BLaER1 treated with 17β-estradiol and CSF1 and Interleukin-3, amounts not matched to agents 10 nM and 100 nM (cell line): Measurements from ENCODE around the gene ZNF664.
"Not testable (repeated sequence)": the region's sequence is repeated elsewhere in the genome, so short reads cannot be mapped to it uniquely, and the experiment has no call there.

Source experiments
- H3K27ac ChIP-seq, 11 experiments: shearing (Covaris generic); formaldehyde crosslinking; 2 replicates each; pipeline ENCODE4 v1.8.1; 2022
- H3K27me3 ChIP-seq, 11 experiments: shearing (Covaris generic); formaldehyde crosslinking; 2 replicates each; pipeline ENCODE4 v1.8.1; 2022
- H3K36me3 ChIP-seq, 11 experiments: shearing (Covaris generic); formaldehyde crosslinking; 2 replicates each; pipeline ENCODE4 v1.8.1; 2022
- H3K4me1 ChIP-seq, 10 experiments: shearing (Covaris generic); formaldehyde crosslinking; 2 replicates each; pipeline ENCODE4 v1.8.1; 2022
- H3K4me2 ChIP-seq, 11 experiments: shearing (Covaris generic); formaldehyde crosslinking; 2 replicates each; pipeline ENCODE4 v1.8.1; 2022
- H3K4me3 ChIP-seq, 10 experiments: shearing (Covaris generic); formaldehyde crosslinking; 2 replicates each; pipeline ENCODE4 v1.8.1; 2022
- H3K9ac ChIP-seq, 11 experiments: shearing (Covaris generic); formaldehyde crosslinking; 2 replicates each; pipeline ENCODE4 v1.8.1; 2022
- H3K9me3 ChIP-seq, 11 experiments: shearing (Covaris generic); formaldehyde crosslinking; replicated peaks in 1 of 11; 2 replicates each; pipeline ENCODE4 v1.8.1; 2022
- H4K20me1 ChIP-seq, 11 experiments: shearing (Covaris generic); formaldehyde crosslinking; 2 replicates each; pipeline ENCODE4 v1.8.1; 2022
- Cebpa-rat ChIP-seq, 11 experiments: shearing (Covaris generic); IDR thresholded peaks; 2 replicates each; pipeline ENCODE4 v1.8.1; 2022

The ZNF664 gene

DNA sequence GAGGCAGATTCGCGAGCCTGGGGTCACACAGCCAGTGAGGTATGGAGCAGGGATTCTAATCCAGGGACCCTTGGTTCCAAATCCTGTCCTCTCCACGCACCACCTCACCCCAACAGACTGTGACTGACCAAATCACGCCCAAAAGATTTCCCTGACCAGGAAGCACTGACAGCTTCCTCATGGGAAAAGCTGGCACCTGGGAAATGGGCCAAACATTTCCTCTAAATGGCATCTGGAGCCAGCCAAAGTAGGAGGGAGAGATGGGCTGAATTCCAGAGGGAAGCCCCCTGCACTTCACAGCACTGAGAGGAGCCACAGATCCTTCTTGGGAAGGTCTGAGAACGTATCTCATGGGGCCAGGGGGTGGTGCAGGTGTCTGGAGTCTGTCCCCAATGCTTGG is 29.2 kb upstream of the ZNF664 start:
- H3K4me3 ChIP-seq: no peak overlapping the region
- H3K4me1 ChIP-seq: peaks cover 15 to 30% (median 22%) of the 10 kb centered on the region in 10 experiments
- H3K9me3 ChIP-seq: peaks cover 8 to 36% (median 15%) of the 10 kb centered on the region in 11 experiments; a peak in 21 of 22 replicates
- no peak overlapping the region for H3K27ac ChIP-seq
- TF ChIP-seq Cebpa-rat (IDR thresholded peaks at IDR 0.05): no peak
- peak overlapping the region in 5 of 11 experiments; percentile 14 to 24 (median 23); a peak in 4 of 22 replicates for H3K4me2 ChIP-seq
- H4K20me1 ChIP-seq: peaks cover 0 to 36% (median 0%) of the 10 kb centered on the region in 11 experiments; a peak in 6 of 22 replicates
- H3K9ac ChIP-seq: 0 out of 22 replicates have a peak overlapping the region, but pooled peaks of 1 of the 11 experiments have one; percentile 2
- H3K27me3 ChIP-seq: no peaks in the 10 kb centered on the region
- H3K36me3 ChIP-seq: peaks cover 16 to 80% (median 35%) of the 10 kb centered on the region in 11 experiments

DNA sequence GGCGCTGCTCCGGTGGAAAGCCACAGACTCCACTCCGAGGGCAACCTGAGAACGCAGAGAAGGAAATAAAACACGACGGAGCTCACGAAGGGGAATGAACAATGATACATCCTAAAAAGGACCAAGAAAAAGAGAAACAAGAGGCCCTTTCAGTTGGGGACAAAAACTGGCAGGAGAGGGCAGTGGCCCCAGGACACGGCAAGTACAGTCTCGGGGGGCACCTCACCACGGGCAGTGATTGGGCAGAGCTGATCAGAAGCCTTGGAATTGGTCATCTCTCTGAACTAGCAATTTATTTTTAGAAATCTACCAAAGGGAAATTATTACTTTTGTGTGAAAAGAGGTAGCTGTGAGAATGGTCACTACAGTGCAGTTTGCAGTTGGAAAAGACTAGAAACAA is 28.3 kb upstream of the ZNF664 start:
- peaks cover 8 to 36% (median 15%) of the 10 kb centered on the region in 11 experiments; a peak in 21 of 22 replicates for H3K9me3 ChIP-seq
- no peak overlapping the region for H3K27ac ChIP-seq
- peaks cover 16 to 79% (median 33%) of the 10 kb centered on the region in 11 experiments for H3K36me3 ChIP-seq
- peaks cover 0 to 44% (median 0%) of the 10 kb centered on the region in 11 experiments; a peak in 6 of 22 replicates for H4K20me1 ChIP-seq
- TF ChIP-seq Cebpa-rat (IDR thresholded peaks at IDR 0.05): no peak
- no peak overlapping the region for H3K9ac ChIP-seq
- H3K4me1 ChIP-seq: peaks cover 10 to 25% (median 16%) of the 10 kb centered on the region in 10 experiments; a peak in 19 of 20 replicates
- no peaks in the 10 kb centered on the region for H3K27me3 ChIP-seq
- 0 out of 22 replicates have a peak overlapping the region, but pooled peaks of 1 of the 11 experiments have one; percentile 24 for H3K4me2 ChIP-seq
- no peak overlapping the region for H3K4me3 ChIP-seq

DNA sequence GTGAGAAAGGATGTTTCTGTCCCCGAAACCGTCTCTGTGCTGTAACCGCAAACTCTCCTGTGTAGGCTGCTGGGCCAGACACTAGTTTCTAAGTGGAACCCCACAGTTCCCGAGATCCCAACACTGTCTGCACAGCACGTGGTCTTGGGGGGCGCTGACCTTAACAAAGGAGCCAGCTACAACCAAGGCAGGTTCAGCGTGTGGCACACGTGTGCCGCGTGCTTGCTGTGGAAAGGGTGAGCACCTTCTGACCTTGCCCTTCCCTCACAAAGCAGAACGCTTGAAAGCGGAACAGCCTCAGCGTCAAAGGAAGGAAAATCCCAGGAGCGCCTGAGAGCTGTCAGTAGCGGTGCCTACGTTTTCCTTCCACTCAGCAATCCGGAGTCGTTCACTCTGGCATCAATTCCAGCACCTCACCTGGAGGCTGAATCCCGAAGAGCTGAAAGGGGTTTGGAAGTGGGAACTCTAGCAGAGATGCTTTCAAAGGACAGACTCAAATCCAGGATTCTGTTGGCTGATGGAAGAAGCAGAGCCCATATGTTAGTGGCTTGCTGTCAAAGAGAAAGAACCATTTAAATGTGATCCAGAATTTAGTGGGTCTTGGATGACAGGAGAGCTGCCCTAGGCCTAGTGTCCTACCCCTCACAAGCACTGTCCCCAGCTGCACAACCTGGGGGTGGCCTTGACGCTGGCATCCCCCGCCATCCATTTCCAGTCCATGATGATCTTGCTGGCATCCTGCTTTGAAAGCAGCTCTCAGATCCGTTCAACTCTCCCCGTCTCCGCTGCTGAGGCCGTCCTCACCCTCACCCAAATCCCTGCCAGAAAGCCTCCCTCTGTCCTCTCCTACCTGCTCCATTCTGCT is 27.5 kb upstream of the ZNF664 start:
- Histone ChIP-seq H3K9ac (no peak overlapping the region), H3K9me3 (peaks cover 8 to 36% (median 15%) of the 10 kb centered on the region in 11 experiments; a peak in 21 of 22 replicates), H3K4me1 (peaks cover 7 to 25% (median 16%) of the 10 kb centered on the region in 10 experiments), H3K36me3 (peaks cover 16 to 75% (median 27%) of the 10 kb centered on the region in 11 experiments), H3K27me3 (no peaks in the 10 kb centered on the region), H3K4me3 (no peak overlapping the region), H3K4me2 (no peak overlapping the region), H4K20me1 (peaks cover 0 to 50% (median 2%) of the 10 kb centered on the region in 11 experiments; a peak in 9 of 22 replicates), H3K27ac (no peak overlapping the region)
- TF ChIP-seq Cebpa-rat (IDR thresholded peaks at IDR 0.05): no peak

DNA sequence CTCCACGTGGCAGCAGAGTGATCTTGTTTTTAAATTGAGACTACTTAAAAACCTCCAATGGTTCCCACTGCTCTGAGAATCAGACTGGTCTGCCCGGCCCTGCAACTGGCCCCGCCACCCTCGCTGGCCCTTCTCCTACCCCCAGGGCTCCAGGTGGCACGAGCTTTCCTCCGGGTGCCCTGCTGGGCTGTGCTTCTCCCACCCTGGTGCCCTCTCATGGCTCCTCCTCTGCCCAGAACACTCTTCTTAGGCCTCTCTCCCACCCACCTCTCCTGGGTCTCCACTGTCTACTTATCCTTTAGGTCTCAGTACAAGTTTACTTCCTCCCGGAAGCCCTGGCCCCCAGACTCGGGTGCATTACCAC is 26.9 kb upstream of the ZNF664 start:
- H3K36me3 ChIP-seq: peaks cover 15 to 72% (median 25%) of the 10 kb centered on the region in 11 experiments
- H3K9me3 ChIP-seq: peaks cover 8 to 34% (median 15%) of the 10 kb centered on the region in 11 experiments; a peak in 21 of 22 replicates
- no peaks in the 10 kb centered on the region for H3K27me3 ChIP-seq
- no peak overlapping the region for H3K4me2 ChIP-seq
- no peak overlapping the region for H3K9ac ChIP-seq
- no peak overlapping the region for H3K4me3 ChIP-seq
- peaks cover 0 to 56% (median 7%) of the 10 kb centered on the region in 11 experiments; a peak in 10 of 22 replicates for H4K20me1 ChIP-seq
- peaks cover 7 to 23% (median 17%) of the 10 kb centered on the region in 10 experiments for H3K4me1 ChIP-seq
- TF ChIP-seq Cebpa-rat (IDR thresholded peaks at IDR 0.05): no peak
- no peak overlapping the region for H3K27ac ChIP-seq

DNA sequence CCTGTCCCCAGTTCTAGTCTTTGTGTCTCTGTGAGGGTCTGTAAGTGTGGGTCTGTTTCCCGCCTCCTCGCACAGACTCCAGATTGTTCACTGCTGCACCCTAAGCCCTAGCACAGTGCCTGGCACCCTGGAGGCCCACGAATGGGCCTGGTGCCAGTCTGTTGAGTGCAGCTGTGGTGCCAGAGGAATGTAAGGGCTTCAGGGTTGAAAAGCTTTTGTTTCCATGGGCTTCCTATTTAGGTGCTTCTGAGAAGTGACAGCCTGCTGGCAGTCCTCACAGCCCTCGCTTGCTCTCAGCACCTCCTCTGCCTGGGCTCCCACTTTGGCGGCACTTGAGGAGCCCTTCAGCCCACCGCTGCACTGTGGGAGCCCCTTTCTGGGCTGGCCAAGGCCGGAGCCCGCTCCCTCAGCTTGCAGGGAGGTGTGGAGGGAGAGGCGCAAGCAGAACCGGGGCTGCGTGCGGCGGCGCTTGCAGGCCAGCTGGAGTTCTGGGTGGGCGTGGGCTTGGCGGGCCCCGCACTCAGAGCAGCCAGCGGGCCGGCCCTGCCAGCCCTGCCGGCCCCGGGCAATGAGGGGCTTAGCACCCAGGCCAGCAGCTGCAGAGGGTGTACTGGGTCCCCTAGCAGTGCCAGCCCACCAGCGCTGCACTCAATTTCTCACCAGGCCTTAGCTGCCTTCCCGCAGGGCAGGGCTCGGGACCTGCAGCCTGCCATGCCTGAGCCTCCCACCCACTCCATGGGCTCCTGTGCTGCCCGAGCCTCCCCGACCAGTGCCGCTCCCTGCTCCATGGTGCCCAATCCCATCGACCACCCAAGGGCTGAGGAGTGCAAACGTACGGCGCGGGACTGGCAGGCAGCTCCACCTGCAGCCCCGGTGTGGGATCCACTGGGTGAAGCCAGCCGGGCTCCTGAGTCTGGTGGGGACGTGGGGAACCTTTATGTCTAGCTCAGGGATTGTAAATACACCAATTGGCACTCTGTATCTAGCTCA is 26.2 kb upstream of the ZNF664 start:
- H3K4me3 ChIP-seq, H3K27me3 ChIP-seq, H3K9ac ChIP-seq, H3K27ac ChIP-seq, H3K4me2 ChIP-seq: not testable (repeated sequence)
- peaks cover 9 to 65% (median 18%) of the 10 kb centered on the region in 11 experiments for H3K36me3 ChIP-seq
- H3K4me1 ChIP-seq: peaks cover 6 to 20% (median 14%) of the 10 kb centered on the region in 10 experiments; a peak in 18 of 20 replicates
- peaks cover 4 to 27% (median 9%) of the 10 kb centered on the region in 11 experiments; a peak in 21 of 22 replicates for H3K9me3 ChIP-seq
- H4K20me1 ChIP-seq: peaks cover 0 to 62% (median 7%) of the 10 kb centered on the region in 11 experiments; a peak in 10 of 22 replicates

DNA sequence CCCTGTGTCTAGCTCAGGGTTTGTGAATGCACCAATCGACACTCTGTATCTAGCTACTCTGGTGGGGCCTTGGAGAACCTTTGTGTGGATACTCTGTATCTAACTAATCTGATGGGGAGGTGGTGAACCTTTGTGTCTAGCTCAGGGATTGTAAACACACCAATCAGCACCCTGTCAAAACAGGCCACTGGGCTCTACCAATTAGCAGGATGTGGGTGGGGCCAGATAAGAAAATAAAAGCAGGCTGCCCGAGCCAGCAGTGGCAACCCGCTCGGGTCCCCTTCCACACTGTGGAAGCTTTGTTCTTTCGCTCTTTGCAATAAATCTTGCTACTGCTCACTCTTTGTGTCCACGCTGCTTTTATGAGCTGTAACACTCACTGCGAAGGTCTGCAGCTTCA is 25.5 kb upstream of the ZNF664 start:
- H3K9ac ChIP-seq, H3K27ac ChIP-seq, H3K4me2 ChIP-seq, H3K4me3 ChIP-seq, H3K27me3 ChIP-seq: not testable (repeated sequence)
- peaks cover 0 to 20% (median 2%) of the 10 kb centered on the region in 11 experiments; a peak in 13 of 22 replicates for H3K9me3 ChIP-seq
- H4K20me1 ChIP-seq: peaks cover 0 to 62% (median 7%) of the 10 kb centered on the region in 11 experiments; a peak in 10 of 22 replicates
- H3K4me1 ChIP-seq: peaks cover 12 to 22% (median 16%) of the 10 kb centered on the region in 10 experiments; a peak in 17 of 20 replicates
- peaks cover 2 to 58% (median 11%) of the 10 kb centered on the region in 11 experiments; a peak in 18 of 22 replicates for H3K36me3 ChIP-seq

DNA sequence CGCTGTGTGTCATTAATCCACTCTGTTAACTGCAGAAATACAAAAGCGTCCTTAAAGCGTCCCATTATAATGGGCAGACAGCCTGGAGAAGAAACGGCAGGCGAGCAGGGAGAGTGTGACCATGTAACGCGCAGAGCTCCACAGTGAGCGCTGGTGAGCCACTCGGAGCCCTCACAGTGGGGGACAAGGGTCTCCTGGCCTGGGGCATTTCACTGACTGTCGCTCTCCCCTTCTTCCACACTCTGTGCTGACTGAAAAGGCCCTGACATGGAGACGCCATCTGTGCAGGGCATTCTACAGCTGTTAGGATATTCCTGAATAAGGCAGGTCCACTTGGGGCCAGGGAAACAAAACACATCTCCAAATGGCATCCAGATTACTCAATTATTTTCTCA is 24.6 kb upstream of the ZNF664 start:
- H3K27ac ChIP-seq: no peak overlapping the region
- peaks cover 8 to 20% (median 13%) of the 10 kb centered on the region in 10 experiments; a peak in 17 of 20 replicates for H3K4me1 ChIP-seq
- no peak overlapping the region for H3K4me2 ChIP-seq
- peaks cover 0 to 11% (median 0%) of the 10 kb centered on the region in 11 experiments; a peak in 6 of 22 replicates for H3K9me3 ChIP-seq
- peaks cover 0 to 59% (median 7%) of the 10 kb centered on the region in 11 experiments; a peak in 10 of 22 replicates for H4K20me1 ChIP-seq
- H3K36me3 ChIP-seq: peaks cover 0 to 49% (median 4%) of the 10 kb centered on the region in 11 experiments; a peak in 13 of 22 replicates
- no peak overlapping the region for H3K4me3 ChIP-seq
- H3K9ac ChIP-seq: no peak overlapping the region
- TF ChIP-seq Cebpa-rat (IDR thresholded peaks at IDR 0.05): no peak
- no peaks in the 10 kb centered on the region for H3K27me3 ChIP-seq
